ENCODE results near the gene RAP2A.

Gene RAP2A

DNA sequence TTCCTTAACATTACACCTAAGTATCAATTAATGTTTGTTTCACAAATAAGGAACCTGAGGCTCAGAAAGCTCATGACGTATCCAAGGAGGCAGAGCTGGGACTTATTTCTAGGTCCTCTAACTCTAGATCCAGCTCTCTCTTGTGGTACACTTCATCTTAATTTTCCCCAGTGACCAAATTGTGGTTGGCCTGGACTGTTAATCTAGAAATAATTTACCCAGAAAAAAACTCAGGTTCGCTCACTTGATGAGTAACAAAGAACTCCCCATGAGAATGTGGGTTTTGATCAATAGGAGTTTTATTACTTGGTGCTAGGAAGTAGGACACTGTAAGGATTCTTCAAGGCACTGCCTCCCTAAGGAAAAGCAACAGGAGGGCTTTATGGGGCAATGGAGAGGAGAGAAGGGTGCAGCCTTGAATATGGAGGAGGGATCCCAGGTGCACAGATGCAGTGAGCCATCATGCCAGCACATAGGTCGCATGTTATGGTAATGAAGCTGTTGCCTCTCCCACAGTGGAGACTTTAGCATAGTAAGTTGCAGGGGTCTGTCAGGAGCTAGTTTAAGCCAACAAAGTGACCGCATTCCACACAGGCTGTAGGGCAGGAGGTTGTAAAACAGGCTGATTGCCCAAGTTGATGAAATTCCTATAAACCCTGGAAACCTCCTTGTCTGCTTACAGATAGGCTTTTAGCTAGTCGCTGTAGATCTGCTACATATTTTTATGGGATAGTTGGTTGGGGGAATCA is 14.7 kb downstream of the RAP2A start:
- DNase-seq = no peak

DNA sequence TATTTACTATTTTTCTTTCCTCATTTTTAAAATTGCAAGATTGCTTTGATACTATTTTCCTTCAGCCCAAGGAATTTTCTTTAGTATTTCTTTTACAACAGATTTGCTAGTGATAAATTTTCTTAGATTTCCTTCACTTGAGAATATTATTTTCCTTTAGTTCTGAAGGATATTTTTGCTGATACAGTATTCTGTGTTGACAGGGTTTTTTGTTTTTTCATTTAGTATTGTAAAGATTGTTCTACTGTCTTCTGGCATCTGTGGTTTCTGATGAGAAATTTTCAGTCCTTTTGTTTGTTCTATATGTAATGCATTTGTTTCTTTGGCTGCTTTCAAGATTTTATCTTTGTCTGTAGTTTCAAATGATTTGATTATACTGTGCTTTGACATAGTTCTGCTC is 20.7 kb downstream of the RAP2A start:
- no peak for DNase-seq

DNA sequence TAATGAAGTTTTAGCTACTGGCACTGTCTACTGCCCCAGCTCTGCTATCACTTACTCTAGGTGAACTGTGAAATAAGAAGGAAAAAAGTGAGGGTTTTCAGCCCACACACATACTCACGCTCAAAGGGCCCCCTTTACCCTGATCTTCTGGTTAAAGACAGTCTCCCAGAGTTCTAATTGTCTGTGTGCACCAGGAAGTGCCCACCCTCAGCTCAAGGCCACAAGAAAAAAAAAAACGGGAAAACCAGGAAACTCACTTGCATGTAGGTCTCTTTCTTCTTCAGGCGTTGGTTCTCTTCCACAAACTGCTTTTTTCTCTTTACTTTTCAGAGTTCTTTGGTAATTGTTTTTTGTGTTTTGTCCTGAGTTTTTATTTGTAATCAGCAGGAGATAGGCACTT is 22.1 kb downstream of the RAP2A start:
- no peak for DNase-seq

DNA sequence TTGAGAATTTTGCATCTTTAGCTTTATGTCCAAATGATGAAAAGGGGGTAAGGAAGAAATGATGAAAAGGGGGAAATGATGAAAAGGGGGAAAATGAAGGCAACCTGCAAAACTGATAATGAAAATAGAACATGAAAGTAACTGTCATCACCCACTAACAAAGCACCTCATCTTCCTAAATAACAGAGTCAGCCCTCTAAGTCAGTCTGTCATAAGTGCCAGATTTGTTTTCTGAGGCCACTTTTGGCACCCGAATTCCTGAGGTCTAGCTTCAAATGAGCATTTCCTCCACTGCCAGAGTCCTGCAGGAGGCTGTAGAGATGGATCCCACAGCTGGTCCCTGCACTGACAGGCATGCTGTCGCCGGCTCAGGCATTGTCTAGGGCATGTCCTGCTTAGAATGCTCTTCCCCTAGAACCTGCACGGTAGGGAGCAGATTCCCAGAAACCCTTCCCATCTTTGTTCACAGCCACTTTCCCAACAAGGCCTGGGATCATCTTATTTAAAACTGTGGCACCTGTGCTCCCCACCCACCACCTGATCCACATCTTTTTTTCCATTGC is 25.3 kb downstream of the RAP2A start:
- DNase-seq = no peak

DNA sequence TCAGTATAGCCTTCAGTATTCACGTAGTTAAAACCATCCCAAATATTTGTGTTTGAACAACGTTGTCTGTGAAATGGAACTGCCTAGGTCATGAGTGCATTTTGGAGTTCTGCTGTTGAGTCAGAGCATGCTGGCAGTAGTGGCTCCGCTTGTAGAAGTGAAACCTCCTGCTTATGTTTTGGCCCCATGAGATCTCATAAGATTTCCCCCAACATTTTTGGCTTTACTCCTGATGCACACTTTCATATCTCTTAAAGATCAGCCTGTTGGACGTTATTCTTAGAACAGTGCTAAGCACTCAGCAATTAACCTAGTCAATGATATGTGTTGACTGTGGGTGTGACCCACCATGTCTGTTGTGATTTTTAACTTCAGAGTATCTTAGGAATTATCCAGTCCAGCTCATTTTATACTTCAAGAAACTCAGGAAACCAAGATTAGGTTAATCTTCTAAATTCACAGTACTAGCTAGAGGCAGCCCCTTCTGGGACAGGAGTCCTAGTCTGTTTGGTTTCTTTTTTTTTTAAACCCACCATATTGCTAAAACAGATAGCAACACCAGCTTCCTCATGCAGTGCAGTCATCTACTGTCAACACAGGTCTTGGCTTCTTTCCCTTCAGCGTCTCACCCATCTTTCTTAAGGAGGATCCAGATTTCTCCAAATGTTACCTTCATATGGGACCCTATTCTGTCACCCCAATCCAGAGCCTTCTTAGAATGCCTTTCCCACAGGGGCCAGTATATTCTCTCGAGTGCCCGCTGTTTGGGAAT is 26.2 kb downstream of the RAP2A start:
- DNase-seq = no peak

DNA sequence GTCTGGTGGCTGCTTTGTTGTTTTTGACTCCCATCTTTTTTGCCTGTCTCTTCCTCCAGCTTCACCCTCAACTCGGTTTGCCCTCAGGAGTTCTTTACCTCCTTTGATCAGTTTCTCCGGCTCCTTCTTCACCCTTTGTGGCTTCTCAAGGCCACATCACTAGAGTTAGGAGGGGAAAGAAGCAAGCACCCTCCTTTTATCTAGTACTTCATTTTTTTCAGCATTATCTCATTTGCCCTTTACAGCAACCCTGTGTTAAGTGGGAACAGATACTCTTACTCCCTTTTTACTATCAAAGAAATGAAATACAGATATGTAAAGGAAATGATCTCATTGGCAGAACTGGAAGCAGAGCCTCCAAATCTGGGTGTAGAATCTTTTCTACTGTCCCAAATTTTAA is 26.9 kb downstream of the RAP2A start:
- DNase-seq = no peak

DNA sequence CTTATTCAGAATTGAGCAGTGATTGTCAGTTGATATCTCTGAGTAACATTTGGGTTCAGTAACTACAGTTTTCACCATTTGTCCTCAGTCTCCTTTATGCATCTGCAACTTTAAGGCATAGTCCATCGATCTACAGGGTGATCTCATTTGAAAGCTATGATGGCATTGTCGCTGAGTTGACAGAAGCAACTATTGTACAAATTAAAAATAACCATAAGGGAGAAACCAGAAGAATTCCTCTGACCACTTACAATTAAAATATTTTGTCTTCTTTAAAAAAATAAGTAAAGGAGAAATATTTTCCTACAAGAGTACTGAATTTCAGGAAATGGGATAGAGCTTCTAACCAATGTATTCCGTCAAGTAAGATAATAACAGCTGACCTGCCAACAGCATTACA is 30.6 kb downstream of the RAP2A start:
- no peak for DNase-seq

DNA sequence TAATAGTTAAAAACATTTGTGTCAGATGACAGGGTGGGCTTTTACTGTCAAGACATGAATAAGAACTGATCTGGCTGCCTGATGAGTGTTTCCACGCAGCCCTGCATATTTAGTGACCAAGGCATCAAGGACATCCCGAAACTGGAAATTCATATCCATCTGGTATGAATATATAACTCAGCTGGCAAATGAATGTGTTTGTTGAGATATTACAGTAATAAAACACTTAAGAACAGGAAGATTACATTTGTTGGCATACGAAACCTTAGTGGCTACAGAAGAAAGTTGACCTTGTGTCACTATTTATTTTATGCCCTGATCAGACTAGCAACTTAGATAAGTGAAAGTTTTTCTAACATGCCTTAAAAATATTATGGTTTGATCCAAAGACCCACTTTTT is 32.8 kb downstream of the RAP2A start:
- DNase-seq = no peak

DNA sequence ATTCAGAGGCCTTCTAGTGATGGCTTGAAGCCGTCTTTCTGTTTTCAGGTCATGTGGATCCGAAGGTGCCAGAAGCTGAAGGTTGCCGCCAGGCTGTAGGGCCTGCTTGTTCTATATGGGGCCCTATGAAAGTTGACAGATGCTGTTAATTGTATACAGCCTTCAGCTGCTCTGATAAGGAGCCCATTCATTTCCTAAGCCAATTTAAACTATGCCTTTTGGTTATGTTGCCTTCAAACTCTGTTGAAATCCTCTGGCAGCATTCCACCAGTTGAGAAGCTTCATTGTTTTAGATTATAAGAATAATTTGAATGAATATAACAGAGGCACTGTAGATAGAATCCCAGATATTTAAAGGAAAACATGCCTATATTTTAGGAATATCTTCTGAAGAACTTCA is 34.4 kb downstream of the RAP2A start:
- DNase-seq = peak; percentile 1

DNA sequence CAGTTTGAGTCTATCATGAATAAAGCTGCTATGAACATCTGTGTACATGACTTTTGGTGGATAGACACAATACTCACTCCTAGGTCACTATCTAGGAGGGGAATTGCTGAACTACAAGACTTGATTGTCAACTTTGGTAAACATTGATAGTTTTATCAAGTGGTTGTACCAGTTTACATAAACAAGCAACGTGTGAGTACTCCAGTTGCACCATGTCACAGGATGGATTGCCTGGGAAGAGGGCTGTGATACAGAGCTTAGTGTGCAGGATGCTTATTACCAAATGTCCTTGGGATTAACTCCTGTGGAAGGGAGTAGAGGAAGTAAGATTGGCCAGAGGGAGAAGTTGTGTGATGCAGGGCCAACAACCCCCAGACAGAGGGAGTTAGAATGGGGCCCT is 37.7 kb downstream of the RAP2A start:
- no peak for DNase-seq

DNA sequence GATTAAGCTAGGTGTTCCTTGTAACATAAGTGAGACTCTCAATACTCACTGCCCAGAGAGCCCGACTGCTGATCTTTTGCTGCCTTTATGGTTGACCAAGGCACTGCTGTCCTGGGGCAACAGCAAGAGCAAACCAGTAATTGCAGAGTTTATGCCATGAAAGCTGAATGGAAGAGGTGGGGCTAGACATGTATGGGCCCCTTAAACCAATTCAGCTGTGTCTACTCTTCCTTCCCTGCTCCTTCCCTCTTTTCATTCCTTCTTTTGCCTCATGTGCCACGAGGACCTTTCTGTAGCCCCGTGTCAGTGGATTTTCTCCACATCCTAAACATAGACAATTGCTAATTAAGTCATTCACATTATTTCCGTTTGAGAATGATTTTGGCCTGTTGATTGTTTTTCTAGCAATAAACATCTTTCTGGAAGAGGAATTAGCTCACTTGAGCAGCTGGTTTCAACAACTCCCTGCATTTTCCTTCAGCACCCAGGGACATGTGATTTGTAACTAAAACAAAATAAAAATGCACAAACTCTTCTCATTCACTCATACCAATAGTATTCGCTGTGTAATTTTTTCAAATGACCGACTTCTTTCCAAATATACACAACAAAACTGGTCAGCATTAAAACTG is 40.5 kb downstream of the RAP2A start:
- DNase-seq = no peak

DNA sequence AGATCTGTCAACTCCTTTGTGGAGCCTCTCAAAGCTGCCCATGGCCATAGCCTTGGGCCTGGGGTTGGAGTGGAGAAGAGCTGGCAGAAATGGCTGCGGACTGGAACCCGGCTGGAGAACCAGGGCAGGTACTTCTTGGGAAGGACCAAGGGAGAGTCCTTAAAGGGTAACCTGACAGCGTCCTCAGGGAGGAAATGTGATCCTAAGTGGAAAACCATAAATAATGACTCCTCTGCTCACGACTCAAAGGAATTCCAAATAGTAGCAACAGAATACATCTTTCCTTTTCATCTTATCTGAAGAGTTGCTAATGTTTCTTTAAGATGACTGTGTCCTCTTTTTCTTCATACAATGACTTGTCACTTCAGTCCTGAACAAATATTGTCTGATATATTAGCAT is 41.0 kb downstream of the RAP2A start:
- no peak for DNase-seq

DNA sequence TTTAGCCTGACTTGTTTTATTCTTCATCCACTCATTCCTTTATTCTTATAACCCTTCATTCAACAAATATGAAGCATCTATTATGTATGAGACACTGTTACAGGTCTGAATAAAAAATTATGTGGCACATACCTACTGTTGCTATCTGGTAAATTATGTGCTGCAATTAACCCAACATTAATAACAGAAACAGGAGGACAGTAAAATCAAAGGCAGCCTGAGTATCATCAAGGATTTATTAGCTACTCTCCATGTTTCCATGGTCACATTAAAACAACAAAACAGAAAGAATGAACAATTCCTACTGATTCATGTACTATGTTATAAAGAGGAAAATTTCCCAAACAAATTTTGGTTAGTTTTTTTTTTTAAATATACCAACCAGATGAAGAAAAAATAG is 43.9 kb downstream of the RAP2A start:
- DNase-seq = no peak

DNA sequence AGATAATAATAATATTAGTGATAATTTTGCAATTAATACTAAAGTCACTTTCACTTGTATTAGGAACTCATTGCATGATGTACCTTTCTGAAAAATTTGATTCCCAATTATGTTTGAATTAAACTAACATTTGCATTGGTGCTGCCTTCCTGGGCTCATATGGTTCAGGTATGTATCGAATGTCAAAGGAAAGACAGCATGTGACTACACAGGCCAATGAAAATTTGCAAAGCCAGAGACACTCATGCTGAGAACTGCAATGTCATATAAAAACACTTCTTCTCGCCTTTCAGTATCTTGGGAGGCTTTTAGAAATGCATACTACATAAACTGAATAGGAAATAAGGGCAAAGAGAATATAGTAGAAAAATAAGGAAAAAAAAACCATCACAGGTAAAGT is 44.3 kb downstream of the RAP2A start:
- no peak for DNase-seq

DNA sequence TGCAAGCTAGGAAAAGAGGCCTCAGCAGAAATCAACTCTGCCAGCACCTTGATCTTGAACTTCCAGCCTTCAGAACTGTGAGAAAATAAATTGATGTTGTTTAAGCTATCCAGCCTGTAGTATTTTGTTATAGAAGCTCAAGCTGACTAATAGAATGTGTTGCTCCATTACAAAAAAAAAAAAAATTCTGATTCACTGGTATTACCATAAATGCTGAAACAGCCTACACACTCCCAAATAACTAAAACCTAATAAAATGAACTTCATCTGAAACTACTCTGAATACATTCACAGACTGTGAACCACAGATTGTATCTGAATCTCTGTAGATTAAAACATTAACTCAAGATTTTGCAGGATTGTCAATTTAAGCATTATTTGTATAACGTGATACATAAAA is 49.5 kb downstream of the RAP2A start:
- DNase-seq = no peak

DNA sequence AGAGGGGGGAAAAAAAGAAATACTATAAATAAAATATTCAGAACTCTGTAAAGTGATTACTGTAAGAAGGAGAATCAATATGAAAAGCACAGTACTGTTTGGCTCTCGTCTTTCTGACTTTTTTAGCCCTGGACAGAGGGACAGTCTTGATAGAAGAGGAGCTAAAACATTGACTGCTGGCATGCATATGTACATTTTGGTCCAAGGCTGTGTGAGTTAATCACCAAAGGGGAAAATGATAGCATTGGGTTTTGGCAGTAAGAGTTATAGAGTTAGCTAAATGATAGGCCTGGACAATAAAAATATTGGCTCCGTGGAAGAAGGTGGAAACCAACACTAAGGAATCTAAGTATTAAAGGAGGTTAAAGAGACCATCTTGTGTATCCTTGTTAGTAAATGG is 50.3 kb downstream of the RAP2A start:
- no peak for DNase-seq

DNA sequence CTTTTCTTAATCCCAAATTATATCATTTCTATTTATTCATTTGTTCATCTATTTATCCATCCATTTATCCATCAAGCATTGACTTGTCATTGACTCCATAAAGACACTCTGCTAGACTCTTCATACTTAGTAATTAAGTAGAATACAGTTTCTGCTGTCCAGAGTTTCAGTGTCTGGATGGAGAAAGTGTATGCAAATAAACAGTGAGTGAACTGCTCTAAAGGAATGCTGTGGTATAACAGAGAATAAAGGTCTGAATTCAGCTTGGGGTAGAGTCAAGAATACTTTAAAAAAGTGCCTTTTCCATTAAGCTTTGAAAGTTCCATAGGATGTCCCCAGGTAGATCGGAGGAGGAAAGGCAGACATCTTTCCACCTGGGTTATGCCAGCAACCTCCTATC is 51.4 kb downstream of the RAP2A start:
- DNase-seq = no peak

DNA sequence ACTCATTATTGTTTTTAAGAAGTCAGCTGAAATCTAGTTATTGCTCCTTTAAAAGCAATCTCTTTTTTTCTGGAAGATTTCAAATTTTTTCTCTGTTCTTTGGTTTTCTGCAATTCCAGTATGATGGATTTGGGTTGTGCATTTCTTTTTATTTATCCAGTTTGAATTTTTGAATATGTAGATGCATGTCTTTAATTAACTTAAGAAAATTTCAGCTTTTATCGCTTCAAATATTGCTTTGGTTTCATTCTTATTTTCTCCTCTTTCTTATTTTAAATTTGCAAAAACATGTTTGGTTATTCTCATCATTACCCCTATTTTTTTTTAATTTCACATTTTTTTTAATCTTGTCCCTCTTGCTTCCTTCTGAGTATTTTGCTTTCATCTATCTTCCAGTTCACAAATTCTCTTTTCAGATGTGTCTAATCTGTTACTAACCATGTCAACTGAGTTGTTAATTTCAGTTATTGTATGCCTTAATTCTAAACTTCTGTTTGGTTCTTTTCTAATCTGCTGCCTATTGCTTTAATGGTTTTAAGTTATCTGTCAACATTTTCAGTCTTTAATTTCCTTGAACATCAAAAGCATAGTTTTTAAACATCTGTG is 56.8 kb downstream of the RAP2A start:
- no peak for DNase-seq

DNA sequence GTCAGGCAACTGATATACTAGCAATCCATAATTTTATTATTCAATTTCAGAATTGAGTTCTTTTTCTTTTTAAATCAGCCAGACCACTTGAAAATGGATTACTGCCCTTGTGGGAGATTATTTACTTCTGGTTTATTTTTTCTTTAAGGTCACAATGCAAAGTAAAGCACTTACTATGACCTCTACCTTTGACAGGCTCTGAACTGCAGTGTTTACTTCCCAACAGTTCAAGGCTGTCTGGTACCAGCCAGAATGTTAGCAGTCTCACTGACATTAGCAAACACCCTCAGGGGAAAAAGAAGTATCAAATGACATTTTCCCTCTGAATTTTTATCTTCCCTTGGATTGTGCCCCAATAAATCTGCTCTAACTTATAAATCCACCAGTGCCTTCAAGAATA is 57.5 kb downstream of the RAP2A start:
- no peak for DNase-seq

DNA sequence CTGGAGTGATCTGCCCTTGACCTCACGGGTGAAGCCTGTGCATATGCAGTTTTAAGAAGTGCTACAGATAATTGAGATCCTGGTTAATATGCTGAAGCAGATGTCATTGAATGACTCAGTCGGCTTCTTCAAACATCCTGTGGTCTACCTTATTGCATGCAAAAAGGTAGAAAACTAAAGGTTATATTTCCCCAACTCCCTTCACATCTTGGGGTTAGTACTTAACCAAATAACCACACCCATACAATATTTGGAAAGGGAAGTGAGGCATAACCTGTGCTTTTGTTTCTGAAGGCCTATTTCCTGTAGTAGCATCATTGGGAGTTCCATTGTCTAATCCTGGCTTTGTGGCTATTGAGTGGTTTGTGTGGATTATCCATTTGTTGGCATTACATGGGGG is 58.3 kb downstream of the RAP2A start:
- DNase-seq = no peak

DNA sequence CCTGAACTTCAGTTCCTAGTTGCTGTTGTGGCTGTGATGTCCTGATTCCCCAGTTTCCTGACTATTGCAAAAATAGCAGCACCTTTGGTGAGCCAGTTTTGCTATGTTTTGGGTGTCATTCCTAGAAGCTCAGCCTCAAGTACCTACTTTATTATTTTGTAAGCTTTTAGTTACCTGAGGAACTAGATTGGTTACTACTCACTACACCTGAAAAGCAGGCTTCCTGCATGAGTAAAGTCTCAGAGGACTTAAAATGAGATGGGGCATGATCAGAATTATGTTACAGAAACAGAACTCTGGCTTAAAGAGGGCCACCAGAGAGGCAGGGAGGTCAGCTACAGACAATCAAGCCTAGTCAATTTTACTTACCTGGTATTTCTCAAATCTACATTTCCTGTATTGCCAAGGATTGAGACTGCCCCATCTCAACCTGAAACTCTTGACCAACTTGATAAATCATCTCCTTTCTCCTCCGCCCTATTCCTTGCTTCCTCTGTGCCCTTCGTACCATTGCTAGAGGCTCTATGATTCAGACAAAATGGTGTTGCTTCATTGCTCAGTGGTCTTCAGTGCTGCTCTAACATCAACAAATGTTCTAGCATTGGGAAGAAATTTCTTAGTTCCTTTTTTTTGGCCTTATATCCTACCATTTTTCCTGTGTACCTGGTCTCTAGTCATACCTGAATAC is 58.9 kb downstream of the RAP2A start:
- DNase-seq = no peak

DNA sequence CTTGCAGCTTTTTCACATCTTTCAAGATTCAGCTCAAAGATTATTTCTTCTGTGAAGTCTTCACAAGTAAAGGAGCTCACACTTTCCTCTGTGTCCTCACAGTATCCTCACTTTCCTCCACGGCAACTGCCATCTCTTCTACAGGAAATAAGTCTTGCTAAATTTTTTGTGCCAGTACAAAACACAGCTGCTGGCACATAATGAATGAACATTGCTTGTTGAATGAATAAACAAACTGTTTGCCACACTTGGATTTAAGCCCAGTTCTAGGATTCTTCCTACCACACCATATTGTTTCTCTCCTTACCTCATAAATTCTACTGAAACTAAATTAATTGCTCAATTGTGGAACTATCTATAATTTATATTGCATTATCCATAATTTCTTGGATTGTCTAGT is 59.5 kb downstream of the RAP2A start:
- no peak for DNase-seq

DNA sequence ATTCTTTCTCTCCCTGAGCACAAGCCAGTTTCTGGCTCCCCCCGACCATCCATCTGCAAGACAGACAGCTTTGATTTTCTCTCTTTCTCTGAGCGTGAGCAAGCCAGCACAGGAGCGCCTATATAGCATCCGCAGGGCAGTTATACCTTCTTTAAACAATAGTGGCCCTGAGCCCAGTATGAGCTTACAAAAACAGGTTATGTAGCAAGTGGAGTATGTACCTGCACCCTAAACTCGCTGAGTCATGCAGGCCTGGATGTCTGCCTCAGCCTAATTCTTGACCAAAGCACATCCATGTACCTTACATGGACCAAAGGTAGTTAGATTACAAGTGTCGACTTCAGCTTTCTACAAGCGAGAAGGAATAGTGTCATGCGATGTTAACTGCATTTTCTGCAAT is 61.7 kb downstream of the RAP2A start:
- no peak for DNase-seq
